Measurements from ENCODE around the gene TREML4.

- TF ChIP-seq CTCF (IDR thresholded peaks at IDR 0.05) = no peak
- no peak for TF ChIP-seq POLR2AphosphoS5 (IDR thresholded peaks at IDR 0.05)
- TF ChIP-seq POLR2A (IDR thresholded peaks at IDR 0.05) = no peak
- TF ChIP-seq EP300 (IDR thresholded peaks at IDR 0.05) = no peak
Measured at GRCh38 chr6:41214559-41215238, 13.4 kb upstream of the TREML4 start.
